ENCODE results near the gene C12orf43.
A peak's percentile ranks its signal among the peaks of the same experiment; 100 is the strongest.

C12orf43 gene

DNA sequence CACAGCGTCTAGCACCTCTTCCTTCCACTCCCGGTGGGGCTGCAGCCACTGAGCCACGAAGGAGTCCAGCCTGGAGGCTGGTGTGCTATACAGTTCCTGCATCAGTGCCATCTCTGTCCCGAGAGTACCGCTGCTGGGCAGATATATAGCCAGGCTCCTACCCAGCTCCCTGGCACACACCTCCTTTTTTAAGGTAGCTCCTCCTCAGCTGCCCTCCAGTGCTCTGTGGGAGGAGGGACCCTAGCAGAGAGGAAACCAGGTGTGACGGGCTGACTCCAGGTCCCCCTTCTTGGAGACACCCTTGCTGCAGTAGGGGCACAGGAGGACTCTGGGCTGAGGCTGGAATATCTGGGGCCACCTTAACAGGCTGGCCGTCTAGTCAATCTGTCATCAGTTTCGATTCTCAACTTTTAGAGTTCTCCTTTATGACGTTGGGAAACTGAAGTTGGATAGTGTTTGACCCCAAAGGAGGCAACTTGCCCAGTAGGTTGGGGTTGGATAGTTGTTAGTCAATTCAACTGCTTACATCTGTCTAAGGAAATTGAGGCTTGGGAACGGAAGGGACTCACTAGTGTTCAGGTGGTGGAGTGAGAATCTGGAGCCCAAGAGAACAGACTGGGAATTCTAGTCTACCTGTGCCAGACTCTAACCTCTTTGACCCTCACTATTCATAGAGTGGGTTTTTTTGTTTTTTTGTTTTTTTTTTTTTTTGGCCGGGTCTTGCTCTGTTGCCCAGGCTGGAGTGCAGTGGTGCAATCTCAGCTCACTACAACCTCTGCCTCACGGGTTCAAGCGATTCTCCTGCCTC lies 22.8 kb upstream of the C12orf43 start, which contains the start of gene OASL:
OASL (minus strand) TSS at position 386 of the 808 bp plus-strand sequence; CDS start at position 111, 275 bp downstream.
- DNase-seq (peak; percentile 54 to 61), ATAC-seq (peak; percentile 68)
- Mint-ChIP-seq H3K27me3 (peaks cover 21% of the 10 kb centered on the region), H3K27ac (peak within 1 kb of the TSS; percentile 91), H3K9me3 (no peaks in the 10 kb centered on the region), H3K4me1 (peaks cover 62% of the 10 kb centered on the region), H3K4me3 (peak within 1 kb of the TSS; percentile 91 to 92)

DNA sequence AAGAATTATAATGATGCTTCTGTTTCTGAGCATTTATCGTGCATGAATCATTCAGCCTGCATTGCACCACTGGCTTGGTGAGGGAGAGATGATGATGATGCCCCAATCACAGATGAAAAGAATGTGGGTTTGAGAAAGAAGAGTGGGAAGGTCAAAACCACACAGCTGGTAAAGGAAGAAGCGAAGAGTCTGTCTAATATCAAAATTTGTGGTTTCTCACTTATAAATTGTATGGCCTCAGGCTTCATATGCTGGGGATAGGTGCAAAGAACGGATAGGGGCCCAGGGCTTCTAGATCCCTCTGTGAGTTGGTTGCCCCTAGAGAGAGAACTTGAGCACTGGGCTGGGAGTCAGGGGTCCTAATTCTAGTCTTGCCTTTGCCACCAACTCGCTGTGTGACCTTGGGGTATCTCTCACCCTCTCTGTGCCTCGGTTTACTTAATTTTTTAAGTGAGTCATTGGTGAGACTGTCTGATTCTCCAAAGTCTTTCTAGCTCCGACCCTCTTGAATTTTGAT lies 20.6 kb upstream of the C12orf43 start:
- Mint-ChIP-seq H3K4me3 (peak overlapping the region; percentile 56 to 67), H3K9me3 (no peaks in the 10 kb centered on the region), H3K27me3 (no peaks in the 10 kb centered on the region), H3K27ac (peak overlapping the region; percentile 23 to 71), H3K4me1 (peaks cover 76% of the 10 kb centered on the region)
- peak; percentile 62 to 75 for DNase-seq
- ATAC-seq: peak; percentile 80

DNA sequence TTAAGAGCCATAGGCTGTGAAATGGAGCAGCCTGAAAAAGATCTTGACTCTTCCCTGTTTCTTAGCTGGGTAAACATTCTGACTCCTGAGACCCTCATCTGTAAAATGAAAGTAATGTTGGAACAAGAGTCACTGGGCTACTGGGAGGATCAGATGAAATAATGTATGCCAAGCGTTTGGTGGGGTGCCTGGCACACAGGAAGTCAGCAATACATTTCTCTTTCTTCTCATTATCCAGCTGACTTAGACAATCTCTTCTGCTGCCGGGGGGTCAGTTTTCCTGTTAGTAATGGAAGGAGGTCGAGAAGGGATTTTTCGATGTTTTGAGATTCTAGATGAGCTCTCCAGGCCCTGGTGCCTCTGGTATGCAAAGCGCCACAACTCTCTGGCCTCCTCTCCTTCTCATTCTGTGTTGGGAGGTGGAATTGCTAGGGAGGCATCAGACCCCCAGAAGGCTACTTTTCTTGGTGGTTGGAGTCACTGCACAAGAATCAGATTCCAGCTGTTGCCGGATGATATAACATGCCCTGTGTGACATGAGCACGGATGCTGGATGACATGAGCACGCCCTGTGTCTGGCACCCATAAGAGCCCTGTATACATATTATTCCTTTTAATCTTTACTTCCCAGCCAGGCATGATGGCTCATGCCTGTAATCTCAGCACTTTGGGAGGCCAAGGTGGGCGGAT lies 18.5 kb upstream of the C12orf43 start:
- no peak for DNase-seq
- no peak for ATAC-seq
- Mint-ChIP-seq H3K27me3 (no peaks in the 10 kb centered on the region), H3K27ac (peak overlapping the region in 1 of 2 donors; percentile 13), H3K9me3 (no peaks in the 10 kb centered on the region), H3K4me3 (peak overlapping the region; percentile 72 to 78), H3K4me1 (peaks cover 75% of the 10 kb centered on the region)

DNA sequence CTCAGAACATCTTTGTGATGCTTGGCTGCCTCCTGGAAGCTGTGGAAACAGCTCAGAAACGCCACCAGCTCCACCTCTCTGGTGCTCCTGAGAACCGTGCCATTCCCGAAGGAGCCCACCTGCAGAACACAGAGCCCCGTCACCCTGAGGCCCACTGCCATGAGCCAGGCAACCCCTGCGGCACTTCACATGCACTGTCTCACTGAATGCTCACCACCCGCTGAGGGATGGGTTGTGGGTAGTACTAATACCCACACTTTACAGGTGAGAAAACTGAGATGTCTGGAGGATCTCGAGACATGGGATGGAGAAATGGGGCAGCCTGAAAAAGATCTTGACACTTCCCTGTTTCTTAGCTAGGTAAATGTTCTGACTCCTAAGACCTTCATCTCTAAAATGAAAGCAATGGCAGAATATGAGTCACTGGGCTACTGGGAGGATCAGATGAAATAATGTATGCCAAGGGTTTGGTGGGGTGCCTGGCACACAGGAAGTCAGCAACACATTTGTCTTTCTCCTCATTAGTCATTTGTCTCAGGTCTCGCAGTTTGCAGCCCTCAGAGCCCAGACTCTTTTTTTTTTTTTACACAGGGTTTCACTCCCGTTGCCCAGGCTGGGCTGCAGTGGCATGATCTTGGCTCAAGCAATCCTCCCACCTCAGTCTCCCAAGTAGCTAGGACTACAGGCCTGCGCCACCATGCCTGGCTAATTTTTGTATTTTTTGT lies 17.5 kb upstream of the C12orf43 start:
- H3K4me1 Mint-ChIP-seq: peaks cover 65% of the 10 kb centered on the region
- ATAC-seq (peak; percentile 85), DNase-seq (peak; percentile 62 to 80)
- no peaks in the 10 kb centered on the region for H3K9me3 Mint-ChIP-seq
- no peaks in the 10 kb centered on the region for H3K27me3 Mint-ChIP-seq
- peak overlapping the region; percentile 72 to 78 for H3K4me3 Mint-ChIP-seq
- H3K27ac Mint-ChIP-seq: no peak overlapping the region

DNA sequence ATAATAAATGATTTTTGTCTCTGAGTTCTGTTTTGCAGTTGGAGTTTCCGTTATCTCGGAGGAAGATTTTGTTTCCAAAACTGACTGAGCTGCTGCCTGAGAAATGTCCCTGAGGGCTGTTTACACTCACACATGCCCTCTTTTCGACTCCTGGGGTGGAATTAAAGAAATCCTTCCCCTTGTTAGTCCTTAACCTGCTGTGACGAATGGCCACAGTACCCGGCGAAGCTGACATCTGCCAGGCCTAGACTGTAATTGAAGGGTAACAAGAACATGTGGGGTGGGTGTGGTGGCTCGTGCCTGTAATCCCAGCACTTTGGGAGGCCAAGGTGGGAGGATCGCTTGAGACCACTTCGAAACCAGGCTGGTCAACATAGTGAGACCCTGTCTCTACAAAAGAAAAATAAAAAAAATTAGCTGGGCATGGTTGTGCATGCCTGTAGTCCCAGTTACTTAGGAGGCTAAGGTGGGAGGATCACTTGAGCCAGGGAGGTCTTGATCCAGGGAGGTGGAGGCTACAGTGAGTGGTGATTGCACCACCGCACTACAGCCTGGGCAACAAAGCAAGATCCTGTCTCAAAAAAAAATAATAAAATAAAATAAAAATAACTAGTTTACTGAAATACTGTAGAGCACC lies 14.4 kb upstream of the C12orf43 start:
- DNase-seq (no peak), ATAC-seq (no peak)
- Mint-ChIP-seq H3K4me3 (no peak overlapping the region), H3K4me1 (peaks cover 34% of the 10 kb centered on the region), H3K27ac (peak overlapping the region in 1 of 2 donors; percentile 28), H3K9me3 (no peaks in the 10 kb centered on the region), H3K27me3 (no peaks in the 10 kb centered on the region)

DNA sequence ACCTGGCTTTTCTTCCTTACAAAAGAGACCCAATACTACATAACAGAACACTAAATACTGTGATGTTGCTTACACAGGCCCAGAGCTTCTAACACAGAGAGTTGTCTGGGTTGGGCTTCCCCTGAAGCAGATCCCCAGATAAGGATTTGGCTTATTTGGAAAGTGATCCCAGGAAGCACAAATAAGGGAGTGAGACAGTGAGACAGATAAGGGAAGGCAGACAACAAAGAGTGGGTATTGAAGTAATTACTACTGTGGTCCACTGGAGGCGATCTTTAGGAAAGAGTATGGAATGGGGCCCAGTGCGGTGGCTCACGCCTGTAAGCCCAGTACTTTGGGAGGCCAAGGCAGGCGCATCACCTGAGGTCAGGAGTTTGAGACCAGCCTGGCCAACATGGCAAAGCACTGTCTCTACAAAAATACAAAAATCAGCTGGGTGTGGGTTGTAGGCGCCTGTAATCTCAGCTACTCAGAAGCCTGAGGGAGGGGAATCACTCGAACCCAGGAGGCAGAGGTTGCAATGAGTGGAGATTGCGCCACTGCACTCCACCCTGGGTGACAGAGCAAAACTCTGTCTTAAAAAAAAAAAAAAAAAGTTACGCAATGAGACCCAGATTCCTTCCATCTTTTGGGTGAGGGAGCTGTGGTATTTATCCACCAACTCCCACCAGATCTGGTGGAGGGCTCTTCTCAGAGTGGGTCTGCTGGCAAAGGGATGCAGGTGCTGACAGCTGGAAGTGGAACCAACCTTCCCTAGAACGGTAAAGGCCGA lies 10.2 kb upstream of the C12orf43 start:
- H3K27ac Mint-ChIP-seq: no peak overlapping the region
- DNase-seq (no peak), ATAC-seq (no peak)
- no peaks in the 10 kb centered on the region for H3K9me3 Mint-ChIP-seq
- H3K4me3 Mint-ChIP-seq: no peak overlapping the region
- no peaks in the 10 kb centered on the region for H3K4me1 Mint-ChIP-seq
- no peaks in the 10 kb centered on the region for H3K27me3 Mint-ChIP-seq

DNA sequence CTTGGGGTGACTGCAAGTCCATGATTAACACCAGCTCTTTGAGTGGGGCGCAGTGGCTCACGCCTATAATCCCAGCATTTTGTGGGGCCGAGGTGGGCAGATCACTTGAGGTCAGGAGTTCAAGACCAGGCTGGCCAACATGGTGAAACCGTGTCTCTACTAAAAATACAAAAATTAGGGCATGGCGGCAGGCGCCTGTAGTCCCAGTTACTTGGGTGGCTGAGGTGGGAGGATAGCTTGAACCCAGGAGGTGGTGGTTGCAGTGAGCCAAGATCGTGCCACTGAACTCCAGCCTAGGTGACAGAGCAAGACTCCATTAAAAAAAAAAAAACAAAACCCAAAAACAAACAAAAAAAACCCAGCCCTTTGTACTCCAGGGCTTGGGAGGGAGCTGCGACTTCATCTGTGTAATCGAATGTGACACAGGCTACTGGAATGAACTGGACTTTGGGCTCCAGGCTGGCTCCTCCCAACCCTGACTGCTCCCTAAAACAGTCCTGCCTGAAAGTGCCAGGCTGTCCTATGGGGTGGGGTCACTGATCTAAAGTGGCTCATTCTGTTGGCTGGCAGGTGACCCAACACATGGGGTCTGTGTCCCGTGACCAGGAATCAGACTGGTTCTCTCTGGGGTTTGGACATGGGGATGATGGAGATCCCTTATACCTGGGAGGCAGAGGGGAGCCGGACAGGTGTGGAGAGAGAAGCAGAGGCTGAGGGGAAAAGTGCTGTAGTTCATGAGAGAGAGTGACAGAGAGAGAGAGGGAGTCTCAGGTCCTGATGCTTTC lies 9.3 kb upstream of the C12orf43 start:
- DNase-seq (no peak), ATAC-seq (no peak)
- no peaks in the 10 kb centered on the region for H3K9me3 Mint-ChIP-seq
- H3K4me1 Mint-ChIP-seq: no peaks in the 10 kb centered on the region
- H3K27me3 Mint-ChIP-seq: no peaks in the 10 kb centered on the region
- H3K27ac Mint-ChIP-seq: no peak overlapping the region
- H3K4me3 Mint-ChIP-seq: no peak overlapping the region

DNA sequence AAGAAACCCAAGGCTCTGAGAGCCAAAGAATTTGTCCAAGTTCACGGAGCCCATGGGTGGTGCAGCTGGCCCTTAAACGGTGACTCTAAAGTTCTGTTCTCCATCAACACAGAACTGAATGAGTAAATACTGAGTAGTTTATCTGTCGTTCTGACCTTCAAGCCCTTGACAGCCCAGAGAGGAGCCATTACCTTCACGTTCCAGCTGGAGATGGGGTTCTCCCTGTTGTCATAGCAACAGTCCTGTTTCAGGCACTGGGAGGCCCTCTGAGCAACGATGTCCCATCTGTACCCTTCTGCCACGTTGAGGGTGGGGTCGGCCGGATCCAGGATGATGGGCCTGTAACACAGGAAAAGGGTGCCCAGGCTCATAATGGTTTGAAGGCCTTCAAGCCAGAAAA lies 7.5 kb upstream of the C12orf43 start:
- ATAC-seq (no peak), DNase-seq (no peak)
- H3K27ac Mint-ChIP-seq: no peak overlapping the region
- H3K27me3 Mint-ChIP-seq: no peaks in the 10 kb centered on the region
- H3K9me3 Mint-ChIP-seq: no peaks in the 10 kb centered on the region
- H3K4me3 Mint-ChIP-seq: no peak overlapping the region
- H3K4me1 Mint-ChIP-seq: no peaks in the 10 kb centered on the region

DNA sequence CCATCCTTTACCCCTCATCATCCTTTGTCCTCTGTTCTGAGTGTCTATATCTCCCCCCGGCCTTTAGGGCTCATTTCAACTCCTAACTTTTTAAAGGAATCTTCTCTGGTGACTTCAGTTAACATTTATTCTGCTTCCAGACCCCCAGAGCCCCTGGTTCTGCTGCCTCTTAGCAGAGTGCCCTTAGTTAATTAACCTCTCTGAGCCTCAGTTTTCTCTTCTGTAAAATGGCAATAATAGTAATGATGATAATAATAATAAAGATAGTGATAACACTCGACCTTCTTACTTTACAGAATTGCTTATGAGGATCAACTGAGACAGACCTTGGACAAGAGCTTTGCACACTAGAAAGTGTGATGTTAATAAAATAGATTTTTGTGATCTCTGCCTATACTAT lies 6.4 kb upstream of the C12orf43 start:
- DNase-seq (no peak), ATAC-seq (no peak)
- Mint-ChIP-seq H3K9me3 (no peaks in the 10 kb centered on the region), H3K4me3 (no peak overlapping the region), H3K4me1 (no peaks in the 10 kb centered on the region), H3K27ac (no peak overlapping the region), H3K27me3 (no peaks in the 10 kb centered on the region)

DNA sequence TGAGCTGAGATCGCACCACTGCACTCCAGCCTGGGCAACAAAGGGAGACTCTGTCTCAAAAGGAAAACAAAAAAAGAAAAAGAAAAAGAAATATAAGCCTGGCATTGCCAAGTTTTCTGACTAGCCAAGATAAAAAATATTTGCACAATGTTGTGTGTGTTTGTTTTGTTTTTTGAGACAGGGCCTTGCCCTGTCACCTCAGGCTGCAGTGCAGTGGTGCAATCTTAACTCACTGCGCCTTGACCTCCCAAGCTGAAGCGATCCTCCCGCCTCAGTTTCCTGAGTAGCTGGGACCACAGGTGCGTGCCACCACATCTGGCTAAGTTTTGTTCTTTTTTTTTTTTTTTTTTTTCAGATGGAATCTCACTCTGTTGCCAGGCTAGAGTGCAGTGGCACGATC lies 5.5 kb upstream of the C12orf43 start:
- no peaks in the 10 kb centered on the region for H3K27me3 Mint-ChIP-seq
- H3K9me3 Mint-ChIP-seq: no peaks in the 10 kb centered on the region
- no peaks in the 10 kb centered on the region for H3K4me1 Mint-ChIP-seq
- H3K27ac Mint-ChIP-seq: no peak overlapping the region
- H3K4me3 Mint-ChIP-seq: no peak overlapping the region
- ATAC-seq: no peak
- no peak for DNase-seq

DNA sequence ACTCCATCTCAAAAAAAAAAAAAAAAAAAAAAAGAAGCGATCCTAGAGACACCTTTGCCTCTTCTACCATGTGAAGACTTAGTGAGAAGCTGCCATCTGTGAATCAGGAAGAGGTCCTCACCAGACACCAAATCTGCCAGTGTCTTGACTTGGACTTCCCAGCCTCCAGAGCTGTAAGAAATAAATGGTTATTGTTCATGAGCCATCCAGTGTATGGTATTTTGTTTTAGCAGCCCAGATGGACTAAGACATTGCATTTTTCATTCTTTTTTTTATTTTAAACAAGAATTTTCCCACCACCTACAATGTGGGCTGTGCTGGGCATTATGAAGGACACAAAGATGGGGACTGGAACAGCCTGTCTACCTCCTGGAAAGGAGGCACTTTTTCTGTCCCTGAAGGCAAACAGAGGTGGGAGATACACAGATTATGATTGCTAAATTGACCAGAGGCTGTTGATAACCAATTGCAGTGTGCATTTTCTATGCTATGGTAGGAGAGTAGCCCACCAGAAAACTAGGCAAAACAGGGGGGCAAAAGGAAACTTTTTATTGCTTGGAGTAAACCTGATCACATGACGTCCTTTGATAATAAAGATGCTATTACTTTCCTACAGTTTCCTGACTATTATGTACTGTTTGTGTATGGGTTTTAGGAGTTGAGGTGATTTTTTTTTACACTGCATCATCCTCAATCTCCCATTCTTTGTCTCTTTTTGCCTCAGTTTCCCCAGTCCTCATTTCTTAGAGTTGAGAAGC lies 2.8 kb upstream of the C12orf43 start:
- Mint-ChIP-seq H3K27me3 (no peaks in the 10 kb centered on the region), H3K9me3 (no peaks in the 10 kb centered on the region), H3K4me3 (no peak overlapping the region), H3K4me1 (peaks cover 21% of the 10 kb centered on the region), H3K27ac (no peak overlapping the region)
- no peak for ATAC-seq
- no peak for DNase-seq

DNA sequence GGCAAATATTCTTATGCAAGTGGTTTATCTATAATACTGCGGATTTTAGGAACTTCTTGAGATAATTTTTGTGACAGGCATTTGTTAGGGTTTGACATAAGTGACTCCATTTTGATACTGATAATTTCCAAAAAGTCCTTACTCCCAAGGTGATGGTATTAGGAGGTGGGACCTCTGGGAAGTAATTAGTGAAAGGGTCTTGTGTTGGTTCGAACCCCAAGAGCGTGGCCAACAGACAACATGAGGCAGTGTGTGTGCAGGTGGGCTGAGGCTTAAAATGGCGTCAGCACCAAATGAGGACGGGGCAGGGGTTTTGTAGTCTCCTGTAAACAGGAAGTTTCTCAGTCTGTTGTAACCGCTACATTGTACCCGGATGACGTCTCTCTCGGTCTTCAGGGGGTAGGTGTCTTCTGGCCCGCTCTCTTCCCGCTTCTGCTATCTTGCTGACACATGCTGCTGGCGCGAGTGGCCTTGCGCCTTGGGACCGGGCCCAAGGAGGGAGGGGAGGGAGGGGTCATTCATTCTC lies 1.7 kb upstream of the C12orf43 start:
- Mint-ChIP-seq H3K27ac (no peak overlapping the region), H3K27me3 (no peaks in the 10 kb centered on the region), H3K4me3 (no peak overlapping the region), H3K9me3 (no peaks in the 10 kb centered on the region), H3K4me1 (peaks cover 27% of the 10 kb centered on the region)
- no peak for ATAC-seq
- no peak for DNase-seq

DNA sequence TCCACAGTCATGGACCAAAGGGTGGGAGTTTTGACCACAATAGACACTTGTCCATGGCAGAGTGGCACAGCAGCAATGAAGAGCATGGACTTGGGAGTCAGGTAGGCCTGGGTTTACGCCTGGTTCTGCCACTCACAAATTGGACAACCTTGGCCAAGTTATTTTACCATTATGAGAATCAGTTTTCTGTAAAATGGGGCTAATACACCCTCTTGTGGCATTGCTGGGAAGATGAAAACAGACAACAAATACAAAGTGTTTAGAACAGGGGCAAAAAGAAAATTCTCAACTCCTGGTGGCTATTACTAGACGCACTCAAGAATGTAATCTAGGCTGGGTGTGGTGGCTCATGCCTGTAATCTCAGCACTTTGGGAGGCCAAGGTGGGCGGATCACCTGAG lies 2.6 kb downstream of the C12orf43 start:
- Mint-ChIP-seq H3K4me3 (no peak overlapping the region), H3K9me3 (no peaks in the 10 kb centered on the region), H3K27me3 (no peaks in the 10 kb centered on the region), H3K27ac (peak overlapping the region in 1 of 2 donors; percentile 42), H3K4me1 (peaks cover 35% of the 10 kb centered on the region)
- DNase-seq (no peak), ATAC-seq (no peak)

Measured in stimulated activated naive CD8-positive, alpha-beta T cell treated with anti-CD3 and anti-CD28 coated beads, Interleukin-15, amount 100 ng/mL, for 72 hours (primary cell).